Measurements from ENCODE around the gene DLX6.

Gene DLX6

GRCh38 chr7:97005183-97006054 is at the start of gene DLX6:
Gene DLX6 (plus strand): TSS chr7:97005553. CDS start chr7:97005978, 425 bp downstream.
- no peak for DNase-seq (ENCODE audit: low read depth in 2 of 3, low spot score in 2 of 3)

GRCh38 chr7:96959135-96959534 is 46.2 kb upstream of the DLX6 start:
- no peak for DNase-seq (ENCODE audit: low read depth in 2 of 3, low spot score in 2 of 3)

GRCh38 chr7:96962221-96962885 is 43.0 kb upstream of the DLX6 start:
- DNase-seq (ENCODE audit: low read depth in 2 of 3, low spot score in 2 of 3), result no peak

GRCh38 chr7:96968981-96969380 is 36.4 kb upstream of the DLX6 start:
- no peak for DNase-seq (ENCODE audit: low read depth in 2 of 3, low spot score in 2 of 3)

GRCh38 chr7:96970739-96971138 is 34.6 kb upstream of the DLX6 start:
- DNase-seq (ENCODE audit: low read depth in 2 of 3, low spot score in 2 of 3), result no peak

GRCh38 chr7:96973986-96974385 is 31.4 kb upstream of the DLX6 start:
- no peak for DNase-seq (ENCODE audit: low read depth in 2 of 3, low spot score in 2 of 3)

GRCh38 chr7:96976106-96976505 is 29.2 kb upstream of the DLX6 start:
- no peak for DNase-seq (ENCODE audit: low read depth in 2 of 3, low spot score in 2 of 3)

- DNase-seq (ENCODE audit: low read depth in 2 of 3, low spot score in 2 of 3), result no peak
These were observed 27.9 kb upstream of the DLX6 start for GRCh38 chr7:96977445-96977844.

- no peak for DNase-seq (ENCODE audit: low read depth in 2 of 3, low spot score in 2 of 3)
These were observed 25.6 kb upstream of the DLX6 start for GRCh38 chr7:96979551-96980276.

GRCh38 chr7:96982586-96982985 is 22.8 kb upstream of the DLX6 start:
- no peak for DNase-seq (ENCODE audit: low read depth in 2 of 3, low spot score in 2 of 3)

GRCh38 chr7:96985992-96986391 is 19.4 kb upstream of the DLX6 start:
- DNase-seq (ENCODE audit: low read depth in 2 of 3, low spot score in 2 of 3), result no peak

- DNase-seq (ENCODE audit: low read depth in 2 of 3, low spot score in 2 of 3), result no peak
These were observed 18.5 kb upstream of the DLX6 start for GRCh38 chr7:96986901-96987300.

- DNase-seq (ENCODE audit: low read depth in 2 of 3, low spot score in 2 of 3), result no peak
These were observed 17.6 kb upstream of the DLX6 start for GRCh38 chr7:96987719-96988118.

GRCh38 chr7:96989241-96989858 is 16.0 kb upstream of the DLX6 start:
- no peak for DNase-seq (ENCODE audit: low read depth in 2 of 3, low spot score in 2 of 3)

GRCh38 chr7:96989859-96990317 is 15.5 kb upstream of the DLX6 start:
- no peak for DNase-seq (ENCODE audit: low read depth in 2 of 3, low spot score in 2 of 3)

GRCh38 chr7:96991546-96992191 is 13.7 kb upstream of the DLX6 start:
- DNase-seq (ENCODE audit: low read depth in 2 of 3, low spot score in 2 of 3), result no peak

- no peak for DNase-seq (ENCODE audit: low read depth in 2 of 3, low spot score in 2 of 3)
These were observed 13.0 kb upstream of the DLX6 start for GRCh38 chr7:96992192-96993005.

GRCh38 chr7:96993094-96993865 is 12.1 kb upstream of the DLX6 start:
- no peak for DNase-seq (ENCODE audit: low read depth in 2 of 3, low spot score in 2 of 3)

- DNase-seq (ENCODE audit: low read depth in 2 of 3, low spot score in 2 of 3), result no peak
These were observed 11.4 kb upstream of the DLX6 start for GRCh38 chr7:96993980-96994379.
